Thoracic aorta (tissue), 2 donors: ENCODE data around the gene MRPL20. TPM values are rescaled to one million over a fixed set of nuclear protein-coding genes. Genes with fewer than 3 reads are reported as not detected.

Experiments
- ATAC-seq: fragments of 150-250 bp; one replicate; pipeline ENCODE4 v1.8.0; 2017; ENCODE audit warnings: low read depth; ENCODE audit not compliant: insufficient number of reproducible peaks, low FRiP score
- DNase-seq: peaks from one replicate; pipeline ENCODE4 v3.0.0-alpha.2; 2020; ENCODE audit warnings: low spot score
- H3K27ac ChIP-seq, 2 donors: fragments of 200-600 bp; sonication (generic); 1 replicate in 1 of 2; 2 replicates in 1 of 2; pipeline ENCODE4 v1.5.1; 2016; ENCODE audit warnings: mild to moderate bottlenecking in 2 of 2, moderate library complexity in 2 of 2
- H3K27me3 ChIP-seq: fragments of 200-600 bp; sonication (generic); replicated peaks from 2 replicates; pipeline ENCODE4 v1.6.0; 2016; ENCODE audit warnings: mild to moderate bottlenecking; ENCODE audit not compliant: insufficient read depth
- H3K36me3 ChIP-seq: fragments of 200-600 bp; sonication (generic); one replicate; pipeline ENCODE4 v1.5.1; 2016
- H3K4me1 ChIP-seq, 2 donors: fragments of 200-600 bp; sonication (generic); 1 replicate in 1 of 2; 2 replicates in 1 of 2; pipeline versions ENCODE4 v1.5.1 to v1.6.0; 2016; ENCODE audit warnings: low read depth in 2 of 2, mild to moderate bottlenecking in 1 of 2; ENCODE audit not compliant: control insufficient read depth in 1 of 2
- H3K4me3 ChIP-seq: fragments of 200-600 bp; sonication (generic); 2 replicates; pipeline ENCODE4 v1.5.1; 2016; ENCODE audit warnings: mild to moderate bottlenecking
- H3K9me3 ChIP-seq: fragments of 200-600 bp; sonication (generic); 2 replicates; pipeline ENCODE4 v1.5.1; 2016
- total RNA-seq, 2 donors: library from RNA; depleted of rRNA; stranded (reverse); fragments of >200 nt; gene quantifications; one replicate each; pipeline versions ENCODE4 v1.1.0 to v1.2.3, GENCODE V29; 2016
- TF ChIP-seq, protein P1 (sequence below): fragments of 200-600 bp; sonication (generic); IDR thresholded peaks from one replicate; pipeline ENCODE4 v1.5.1; 2019; ENCODE audit warnings: antibody characterized with exemption

Gene MRPL20
- total RNA-seq, 2 donors from 2014 or later: 96.9 to 121 TPM

DNA sequence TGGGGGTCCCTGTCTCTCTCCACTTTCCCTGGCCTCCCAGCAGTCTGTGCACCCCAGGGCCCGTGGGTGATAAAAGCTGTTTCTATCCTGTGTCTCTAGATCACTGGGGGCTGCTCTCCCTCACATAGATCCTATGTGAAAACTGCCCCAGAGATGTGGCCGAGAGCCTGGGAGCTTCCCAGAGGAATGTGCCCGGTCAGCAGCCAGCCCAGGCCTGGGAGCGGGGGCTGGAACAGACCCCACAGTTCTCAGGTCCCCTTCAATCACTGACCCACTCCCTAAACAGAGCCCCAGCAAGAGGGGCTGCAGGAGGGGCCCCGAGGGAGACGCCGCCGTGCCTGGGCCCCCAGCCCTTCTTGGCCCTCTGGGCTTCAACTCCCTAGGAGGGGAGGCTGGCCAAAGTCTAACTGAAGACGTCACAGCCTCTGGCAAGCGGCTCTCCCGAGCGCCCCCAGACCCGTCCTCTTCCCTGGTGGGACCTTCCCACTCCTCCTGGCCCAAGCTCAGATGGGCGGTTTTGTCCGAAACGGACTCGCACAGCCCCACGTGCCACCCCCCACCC is 49.1 kb downstream of the MRPL20 start:
- no peaks in the 10 kb centered on the region for H3K27me3 ChIP-seq
- H3K36me3 ChIP-seq: peaks cover 12% of the 10 kb centered on the region
- H3K4me1 ChIP-seq: peaks cover 32 to 70% of the 10 kb centered on the region in 2 donors
- no peaks in the 10 kb centered on the region for H3K9me3 ChIP-seq
- H3K4me3 ChIP-seq: peak overlapping the region; percentile 87
- DNase-seq (no peak), ATAC-seq (no peak)
- TF ChIP-seq, protein P1, sequence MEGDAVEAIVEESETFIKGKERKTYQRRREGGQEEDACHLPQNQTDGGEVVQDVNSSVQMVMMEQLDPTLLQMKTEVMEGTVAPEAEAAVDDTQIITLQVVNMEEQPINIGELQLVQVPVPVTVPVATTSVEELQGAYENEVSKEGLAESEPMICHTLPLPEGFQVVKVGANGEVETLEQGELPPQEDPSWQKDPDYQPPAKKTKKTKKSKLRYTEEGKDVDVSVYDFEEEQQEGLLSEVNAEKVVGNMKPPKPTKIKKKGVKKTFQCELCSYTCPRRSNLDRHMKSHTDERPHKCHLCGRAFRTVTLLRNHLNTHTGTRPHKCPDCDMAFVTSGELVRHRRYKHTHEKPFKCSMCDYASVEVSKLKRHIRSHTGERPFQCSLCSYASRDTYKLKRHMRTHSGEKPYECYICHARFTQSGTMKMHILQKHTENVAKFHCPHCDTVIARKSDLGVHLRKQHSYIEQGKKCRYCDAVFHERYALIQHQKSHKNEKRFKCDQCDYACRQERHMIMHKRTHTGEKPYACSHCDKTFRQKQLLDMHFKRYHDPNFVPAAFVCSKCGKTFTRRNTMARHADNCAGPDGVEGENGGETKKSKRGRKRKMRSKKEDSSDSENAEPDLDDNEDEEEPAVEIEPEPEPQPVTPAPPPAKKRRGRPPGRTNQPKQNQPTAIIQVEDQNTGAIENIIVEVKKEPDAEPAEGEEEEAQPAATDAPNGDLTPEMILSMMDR: no peak
- peak overlapping the region; percentile 97 to 99 for H3K27ac ChIP-seq

DNA sequence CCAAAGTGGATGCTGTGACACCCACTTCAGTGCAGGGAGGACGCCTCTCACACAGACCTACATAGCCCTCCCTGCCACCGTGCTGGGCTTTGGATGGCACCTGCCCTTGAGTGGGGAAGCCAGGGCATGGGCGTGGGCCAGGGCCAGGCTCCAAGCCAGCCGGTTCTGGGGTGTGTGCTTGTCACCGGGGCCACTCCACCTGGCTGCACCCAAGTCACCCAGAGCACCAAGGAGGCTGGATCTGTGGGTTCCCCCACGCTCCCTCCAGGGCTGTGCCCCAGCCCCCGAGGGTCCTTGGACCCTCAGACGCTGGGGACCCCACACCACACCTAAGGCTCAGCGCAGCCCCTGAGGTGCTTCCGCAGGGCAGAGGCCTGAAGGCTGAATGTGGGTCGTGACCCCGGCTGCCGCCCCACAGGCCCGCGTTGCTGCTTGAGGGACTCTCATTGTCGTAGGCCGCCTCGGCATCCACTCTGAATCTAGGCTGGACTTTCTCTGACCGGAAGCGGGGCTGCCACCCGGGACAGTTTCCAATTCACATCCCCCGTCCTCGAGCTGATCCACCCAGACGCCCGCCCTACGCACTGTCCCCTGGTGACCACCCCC is 50.2 kb downstream of the MRPL20 start:
- H3K4me3 ChIP-seq: peak overlapping the region; percentile 87
- no peaks in the 10 kb centered on the region for H3K27me3 ChIP-seq
- H3K36me3 ChIP-seq: peaks cover 12% of the 10 kb centered on the region
- no peaks in the 10 kb centered on the region for H3K9me3 ChIP-seq
- DNase-seq (no peak), ATAC-seq (no peak)
- peak overlapping the region; percentile 97 to 99 for H3K27ac ChIP-seq
- peaks cover 32 to 74% of the 10 kb centered on the region in 2 donors for H3K4me1 ChIP-seq
- TF ChIP-seq, protein P1: no peak

DNA sequence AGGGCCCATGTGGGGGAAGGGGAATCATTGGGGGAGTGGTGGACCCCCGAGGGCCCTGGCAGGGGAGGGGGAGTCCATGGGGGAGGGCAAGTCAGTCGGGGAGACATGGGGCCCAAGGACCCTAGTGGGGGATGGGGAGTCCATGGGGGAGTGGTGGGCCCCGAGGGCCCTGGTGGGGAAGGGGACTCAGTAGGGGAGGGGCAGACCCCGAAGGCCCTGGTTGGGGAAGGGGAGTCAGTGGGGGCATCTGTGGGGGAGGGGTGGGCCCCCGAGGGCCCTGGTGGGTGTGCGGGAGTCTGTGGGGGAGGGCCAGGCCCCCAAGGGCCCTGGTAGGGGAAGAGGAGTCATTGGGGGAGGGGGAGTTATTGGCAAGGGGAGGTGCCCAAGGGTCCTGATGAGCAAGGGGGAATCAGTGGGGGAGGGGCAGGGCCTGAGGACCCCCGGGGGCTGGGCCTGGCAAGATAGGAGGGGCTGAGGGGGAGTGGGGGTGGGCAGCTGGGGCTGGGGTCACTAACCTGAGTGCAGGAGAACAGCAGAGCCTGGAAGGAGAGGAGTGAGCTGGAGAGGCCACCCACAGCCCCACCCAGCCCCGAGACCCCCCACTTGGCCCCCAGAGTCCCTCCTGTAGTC is 50.8 kb downstream of the MRPL20 start:
- Histone ChIP-seq H3K4me1 (peaks cover 37 to 74% of the 10 kb centered on the region in 2 donors), H3K27ac (peak overlapping the region; percentile 97 to 99), H3K36me3 (peaks cover 12% of the 10 kb centered on the region), H3K27me3 (no peaks in the 10 kb centered on the region), H3K9me3 (no peaks in the 10 kb centered on the region), H3K4me3 (peak overlapping the region; percentile 87)
- no peak for ATAC-seq
- no peak for DNase-seq
- TF ChIP-seq, protein P1: no peak

DNA sequence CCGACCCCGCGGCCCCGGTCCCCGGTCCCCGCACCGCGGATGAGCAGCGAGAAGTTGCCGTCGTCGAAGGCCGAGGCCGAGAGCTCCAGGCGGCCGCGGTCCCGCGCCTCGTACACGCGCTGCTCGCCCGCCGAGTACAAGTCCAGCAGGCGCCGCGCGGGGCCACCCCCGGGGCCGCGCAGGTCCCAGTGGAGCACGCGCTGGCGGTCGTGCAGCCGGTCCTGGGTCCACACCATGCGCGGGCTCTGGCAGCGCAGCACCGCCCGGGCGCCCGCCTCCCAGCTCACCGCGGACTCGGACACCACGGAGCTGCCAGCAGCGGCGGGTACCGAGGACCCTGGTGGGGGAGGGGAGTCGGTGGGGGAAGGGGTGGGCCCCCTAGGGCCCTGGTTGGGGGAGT is 51.7 kb downstream of the MRPL20 start:
- no peak for DNase-seq
- peaks cover 31 to 68% of the 10 kb centered on the region in 2 donors for H3K4me1 ChIP-seq
- H3K9me3 ChIP-seq: no peaks in the 10 kb centered on the region
- peak overlapping the region; percentile 87 for H3K4me3 ChIP-seq
- no peaks in the 10 kb centered on the region for H3K27me3 ChIP-seq
- H3K36me3 ChIP-seq: peaks cover 12% of the 10 kb centered on the region
- TF ChIP-seq, protein P1: no peak
- peak overlapping the region; percentile 22 to 99 for H3K27ac ChIP-seq
- no peak for ATAC-seq
